Testis (tissue), 2 donors: ENCODE results near the gene NFE2L2.

Experiments used
- CTCF ChIP-seq, 3 experiments: fragments of 450-650 bp in 2 of 3; fragments of 200-600 bp in 1 of 3; sonication (generic) in 1 of 3; IDR thresholded peaks; one replicate each; pipeline ENCODE4 v1.5.1; 2016 to 2019; ENCODE audit warnings: antibody characterized with exemption in 3 of 3, mild to moderate bottlenecking in 2 of 3, moderate library complexity in 1 of 3
- POLR2A ChIP-seq: fragments of 450-650 bp; IDR thresholded peaks from one replicate; pipeline ENCODE4 v1.6.1; 2017; ENCODE audit warnings: antibody characterized with exemption, mild to moderate bottlenecking, moderate library complexity

DNA sequence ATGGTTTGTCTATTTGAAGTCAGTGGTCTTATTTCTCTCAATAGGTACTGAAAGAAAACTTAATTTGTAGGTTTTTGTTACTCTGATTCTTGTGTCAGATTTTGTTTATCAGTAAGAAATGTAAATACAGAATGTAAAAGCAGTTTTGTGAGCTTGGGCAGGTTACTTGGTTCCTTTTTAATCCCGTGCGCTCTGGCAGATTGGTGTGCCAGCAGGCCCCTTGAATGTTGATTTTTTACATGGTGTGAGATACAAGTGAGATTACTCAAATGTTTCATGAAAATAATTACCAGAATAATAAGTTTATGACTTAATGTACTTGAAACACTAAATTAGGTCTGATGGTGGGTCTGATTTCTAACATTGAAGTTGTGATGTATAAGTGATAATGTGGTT lies 38.6 kb downstream of the NFE2L2 start:
- TF ChIP-seq CTCF (IDR thresholded peaks at IDR 0.05) (no peak), POLR2A (no peak)
